AG09309 (cell line): Measurements from ENCODE around the gene OR6S1.
"Not testable (repeated sequence)": the region's sequence is repeated elsewhere in the genome, so short reads cannot be mapped to it uniquely, and the experiment has no call there.

Source experiments
- DNase-seq: peaks from one replicate; pipeline ENCODE4 v3.0.0-alpha.2; 2010; ENCODE audit warnings: low read depth
- H3K4me3 ChIP-seq: 2 replicates; pipeline ENCODE4 v1.5.1; 2011; ENCODE audit warnings: mild to moderate bottlenecking, low read depth, low read length, moderate library complexity; ENCODE audit not compliant: control insufficient read depth
- CTCF ChIP-seq: IDR thresholded peaks from 2 replicates; pipeline ENCODE4 v1.5.1; 2011; ENCODE audit warnings: mild to moderate bottlenecking, low read depth, low read length, inconsistent platforms; ENCODE audit not compliant: insufficient read depth, control insufficient read depth; ENCODE audit errors: missing control alignments

OR6S1 gene

GRCh38 chr14:20601522-20601921, 40.0 kb downstream of the OR6S1 start:
- no peak for TF ChIP-seq CTCF
- H3K4me3 ChIP-seq: no peak overlapping the region
- no peak for DNase-seq

GRCh38 chr14:20597108-20597507, 44.4 kb downstream of the OR6S1 start:
- DNase-seq: no peak
- no peak for TF ChIP-seq CTCF

GRCh38 chr14:20595726-20596125, 45.8 kb downstream of the OR6S1 start:
- not testable (repeated sequence) for DNase-seq, H3K4me3 ChIP-seq

More at GRCh38 chr14:20597108-20597507, 44.4 kb downstream of the OR6S1 start:
- H3K4me3 ChIP-seq: no peak overlapping the region

- no peak for TF ChIP-seq CTCF
- DNase-seq: no peak
- H3K4me3 ChIP-seq: no peak overlapping the region
These were observed 48.9 kb downstream of the OR6S1 start for GRCh38 chr14:20592574-20592973.

GRCh38 chr14:20591235-20591634, 50.3 kb downstream of the OR6S1 start, which contains the start of gene RNASE12:
RNASE12 (minus strand) TSS chr14:20591376; CDS start chr14:20590723, 653 bp downstream.
- TF ChIP-seq CTCF: no peak
- H3K4me3 ChIP-seq: no peak within 1 kb of the TSS

More at GRCh38 chr14:20591235-20591634, 50.3 kb downstream of the OR6S1 start, which contains the start of gene RNASE12:
- no peak for DNase-seq
